GM21786 (cell line): Measurements from ENCODE around the gene PCMTD2.
A peak's percentile ranks its signal among the peaks of the same experiment; 100 is the strongest.

Experiments used
- ATAC-seq: cut with Tn5 transposase; IDR thresholded peaks from one replicate; pipeline ENCODE4 v1.9.1; 2021; ENCODE audit not compliant: unreplicated experiment

The PCMTD2 gene

GRCh38 chr20:64255361-64256281 lies at the start of gene PCMTD2:
Gene PCMTD2 (plus strand): TSS chr20:64255748. CDS start chr20:64259966, 4,218 bp downstream.
- peak; percentile 81 for ATAC-seq

- ATAC-seq: no peak
These were observed 48.9 kb upstream of the PCMTD2 start for GRCh38 chr20:64206614-64207013.

DNA sequence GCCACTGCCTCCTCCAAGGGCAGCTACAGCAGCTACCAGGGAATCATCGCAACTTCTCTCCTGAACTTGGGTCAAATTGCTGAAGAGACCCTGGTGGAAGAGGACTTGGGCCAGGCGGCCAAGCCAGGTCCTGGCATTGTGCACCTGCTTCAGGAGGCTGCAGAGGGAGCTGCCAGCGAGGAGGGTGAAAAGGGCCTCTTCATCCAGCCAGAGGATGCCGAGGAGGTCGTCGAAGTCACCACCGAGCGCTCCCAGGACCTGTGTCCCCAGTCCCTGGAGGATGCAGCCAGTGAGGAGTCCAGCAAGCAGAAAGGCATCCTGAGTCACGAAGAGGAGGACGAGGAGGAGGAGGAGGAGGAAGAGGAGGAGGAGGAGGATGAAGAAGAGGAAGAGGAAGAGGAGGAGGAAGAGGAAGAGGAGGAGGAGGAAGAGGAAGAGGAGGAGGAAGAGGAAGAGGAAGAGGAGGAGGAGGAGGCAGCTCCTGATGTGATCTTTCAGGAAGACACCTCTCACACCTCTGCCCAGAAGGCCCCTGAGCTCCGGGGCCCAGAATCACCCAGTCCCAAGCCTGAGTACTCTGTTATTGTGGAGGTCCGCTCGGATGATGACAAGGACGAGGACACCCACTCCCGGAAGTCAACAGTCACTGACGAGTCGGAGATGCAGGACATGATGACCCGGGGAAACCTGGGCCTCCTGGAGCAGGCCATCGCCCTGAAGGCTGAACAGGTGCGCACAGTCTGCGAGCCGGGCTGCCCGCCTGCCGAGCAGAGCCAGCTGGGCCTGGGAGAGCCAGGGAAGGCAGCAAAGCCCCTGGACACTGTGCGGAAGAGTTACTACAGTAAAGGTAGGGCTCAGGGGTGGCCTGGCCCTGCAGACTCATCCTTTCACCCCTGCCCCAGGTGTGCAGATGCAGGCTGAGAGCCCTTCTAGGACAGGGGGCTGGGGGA lies 47.6 kb upstream of the PCMTD2 start:
- no peak for ATAC-seq

DNA sequence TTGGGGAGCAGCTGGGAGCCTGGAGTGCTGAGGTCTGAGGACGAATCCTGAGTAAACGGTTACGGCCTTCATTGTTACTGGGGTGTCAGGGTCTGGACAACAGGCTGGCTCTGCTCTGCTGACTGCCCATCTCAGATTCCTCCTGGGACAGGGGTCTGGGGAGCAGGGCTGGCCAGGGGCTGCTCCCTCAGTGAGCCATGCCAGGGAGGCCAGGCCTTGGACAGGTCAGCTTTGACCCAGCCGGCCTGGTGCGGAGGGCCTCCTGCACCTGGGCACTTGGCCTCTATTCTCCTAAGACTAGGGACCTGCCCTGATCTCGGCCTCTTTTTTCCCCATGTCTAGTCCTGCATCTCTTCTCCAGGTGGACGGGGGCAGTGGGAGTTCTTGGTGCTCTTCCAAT lies 46.4 kb upstream of the PCMTD2 start:
- ATAC-seq: no peak

DNA sequence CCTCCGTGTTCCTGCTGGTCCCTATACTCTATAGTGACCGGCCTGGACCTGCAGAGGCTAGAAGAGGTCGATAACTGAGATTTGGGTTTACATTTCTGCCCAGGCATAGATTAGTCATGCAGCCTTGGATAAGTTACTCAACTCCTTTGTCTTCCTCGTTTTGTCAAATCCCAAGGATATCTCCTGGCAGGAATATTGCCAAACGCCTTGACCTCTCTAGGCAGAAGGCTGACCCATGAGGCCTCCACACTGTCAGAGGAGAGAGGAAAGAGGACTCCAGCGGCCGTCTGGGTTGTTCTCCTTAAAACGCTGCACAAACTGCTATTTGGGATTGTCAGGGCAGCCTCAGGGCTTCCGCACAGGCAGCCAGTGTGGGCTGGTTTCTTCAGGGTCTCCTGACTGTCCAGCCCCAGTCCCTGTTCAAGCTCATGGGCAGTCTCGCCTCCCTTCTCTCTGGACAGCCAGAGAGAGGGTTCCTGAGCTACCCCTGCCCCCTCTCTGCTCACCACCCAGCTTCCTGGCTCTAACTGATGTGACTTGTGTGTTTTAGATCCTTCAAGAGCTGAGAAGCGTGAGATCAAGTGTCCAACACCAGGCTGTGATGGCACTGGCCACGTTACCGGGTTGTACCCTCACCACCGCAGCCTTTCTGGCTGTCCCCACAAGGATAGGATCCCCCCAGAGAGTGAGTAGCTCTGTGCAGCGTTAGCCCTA lies 44.7 kb upstream of the PCMTD2 start:
- ATAC-seq: no peak

GRCh38 chr20:64211874-64212658 lies 43.5 kb upstream of the PCMTD2 start:
- no peak for ATAC-seq

DNA sequence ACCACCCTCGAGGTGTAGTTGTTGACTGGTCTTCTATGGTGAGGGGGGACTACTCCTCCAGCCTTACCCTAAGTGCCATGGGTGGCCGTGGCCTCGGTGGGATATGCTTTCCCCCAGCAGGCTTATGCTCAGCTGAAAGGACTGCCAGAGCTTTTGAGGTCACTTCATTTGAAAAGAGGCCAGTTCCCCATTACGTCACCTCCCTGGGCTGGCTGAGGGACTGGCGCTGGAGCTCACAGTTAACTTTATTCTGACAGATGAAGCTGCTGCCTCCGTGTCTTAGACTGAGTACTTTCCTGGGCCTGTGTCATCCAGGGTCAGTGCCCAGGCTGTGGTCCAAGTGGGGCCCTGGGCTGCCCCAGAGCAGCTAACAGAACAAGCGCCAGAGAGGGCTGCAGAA lies 42.8 kb upstream of the PCMTD2 start:
- no peak for ATAC-seq

- ATAC-seq: no peak
These were observed 41.4 kb upstream of the PCMTD2 start for GRCh38 chr20:64214113-64214512.

DNA sequence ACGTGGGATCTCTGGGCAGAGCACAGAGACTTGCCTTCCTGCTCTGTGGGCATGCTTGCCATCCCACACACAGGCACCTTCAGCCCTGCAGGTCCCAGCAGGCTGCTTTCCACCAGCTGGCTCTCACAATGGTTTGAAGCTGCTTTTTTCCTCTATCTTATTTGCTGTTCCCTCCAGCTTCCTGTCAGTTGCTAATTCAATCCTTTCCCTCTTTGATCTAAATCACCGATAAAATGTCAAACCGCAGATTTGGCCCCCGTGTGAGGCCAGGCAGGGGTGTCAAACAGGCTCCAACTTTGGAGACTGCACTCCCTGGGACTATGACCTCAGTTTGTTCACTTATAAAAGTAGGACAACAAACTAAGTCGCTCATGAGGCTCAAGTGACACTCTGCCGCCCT lies 40.6 kb upstream of the PCMTD2 start:
- ATAC-seq: no peak

GRCh38 chr20:64216036-64216435 lies 39.5 kb upstream of the PCMTD2 start:
- no peak for ATAC-seq

DNA sequence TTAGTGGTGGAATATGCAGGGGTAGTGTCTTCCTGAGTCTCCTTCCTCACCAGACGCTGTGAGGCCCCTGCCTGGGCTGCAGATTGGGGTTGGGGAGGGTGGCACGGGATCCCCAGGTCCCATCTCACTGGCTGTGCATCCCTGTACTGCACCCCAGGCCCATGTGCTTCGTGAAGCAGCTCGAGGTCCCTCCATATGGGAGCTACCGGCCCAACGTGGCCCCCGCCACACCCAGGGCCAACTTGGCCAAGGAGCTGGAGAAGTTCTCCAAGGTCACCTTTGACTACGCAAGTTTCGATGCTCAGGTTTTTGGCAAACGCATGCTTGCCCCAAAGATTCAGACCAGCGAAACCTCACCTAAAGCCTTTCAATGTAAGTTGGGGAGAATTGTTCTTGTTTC lies 38.6 kb upstream of the PCMTD2 start:
- ATAC-seq: no peak

GRCh38 chr20:64217539-64218221 lies 37.9 kb upstream of the PCMTD2 start:
- no peak for ATAC-seq

- no peak for ATAC-seq
These were observed 36.3 kb upstream of the PCMTD2 start for GRCh38 chr20:64219202-64219601.

DNA sequence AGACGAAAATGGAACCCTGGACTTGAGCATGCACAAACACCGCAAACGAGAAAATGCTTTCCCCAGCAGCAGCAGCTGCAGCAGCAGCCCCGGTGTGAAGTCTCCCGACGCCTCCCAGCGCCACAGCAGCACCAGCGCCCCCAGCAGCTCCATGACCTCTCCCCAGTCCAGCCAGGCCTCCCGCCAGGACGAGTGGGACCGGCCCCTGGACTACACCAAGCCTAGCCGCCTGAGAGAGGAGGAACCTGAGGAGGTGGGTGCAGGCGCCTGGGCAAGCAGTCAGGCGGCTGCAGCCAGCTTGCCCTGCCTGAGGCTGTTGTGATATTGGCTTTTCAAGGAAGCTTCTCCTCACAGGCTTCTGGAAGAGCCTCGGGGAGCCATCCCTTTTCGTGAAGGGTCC lies 35.8 kb upstream of the PCMTD2 start:
- ATAC-seq: no peak

DNA sequence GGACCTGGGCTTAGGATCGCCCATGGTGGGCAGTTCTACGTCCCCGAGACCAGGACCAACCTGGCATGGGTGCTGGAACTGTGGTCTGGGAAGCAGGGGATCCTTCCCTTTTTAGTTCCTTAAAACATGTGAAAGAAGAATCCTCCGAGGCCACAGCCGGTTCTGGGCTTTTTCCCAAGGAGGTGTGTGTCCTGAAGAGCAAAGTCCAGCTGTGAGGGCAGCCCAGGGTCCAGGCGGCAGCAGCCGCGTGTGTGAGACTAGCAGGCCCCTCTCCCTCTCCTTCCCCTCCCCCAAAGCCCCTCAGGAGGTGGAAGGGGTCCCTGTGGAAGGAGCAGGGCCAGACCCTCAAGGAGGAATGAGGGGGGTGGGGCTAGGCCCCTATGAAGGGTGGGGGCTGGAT lies 35.1 kb upstream of the PCMTD2 start:
- ATAC-seq: no peak

- no peak for ATAC-seq
These were observed 34.5 kb upstream of the PCMTD2 start for GRCh38 chr20:64220891-64221527.

- no peak for ATAC-seq
These were observed 33.2 kb upstream of the PCMTD2 start for GRCh38 chr20:64222291-64222735.

- ATAC-seq: no peak
These were observed 32.6 kb upstream of the PCMTD2 start for GRCh38 chr20:64222851-64223525.
